Measurements from ENCODE around the gene STK32B. TPM values are rescaled to one million over a fixed set of nuclear protein-coding genes. Genes with fewer than 3 reads are reported as not detected.

The STK32B gene
- total and polyA plus RNA-seq, 2 of the 8 experiments (the other 6 are each of a cell fraction or from before 2014, with no cell fraction given): 2.3 to 2.5 TPM

- TF ChIP-seq CTCF (IDR thresholded peaks at IDR 0.05; ENCODE audit: control extremely low read depth in 1 of 3, insufficient read depth in 1 of 3, low read depth in 1 of 3, low read length in 3 of 3): no peak
- no peak for TF ChIP-seq POU5F1 (IDR thresholded peaks at IDR 0.05; ENCODE audit: low read depth, low read length)
- no peak for TF ChIP-seq SRF (IDR thresholded peaks at IDR 0.05; ENCODE audit: low read depth, low read length)
- no peak for TF ChIP-seq USF2 (IDR thresholded peaks at IDR 0.05; ENCODE audit: low read length)
- TF ChIP-seq HDAC2 (IDR thresholded peaks at IDR 0.05; ENCODE audit: borderline replicate concordance in 1 of 2, low read depth in 2 of 2, low read length in 2 of 2): no peak
- TF ChIP-seq NRF1 (IDR thresholded peaks at IDR 0.05; ENCODE audit: low read depth, low read length): no peak
Measured at GRCh38 chr4:5009796-5010195, 41.5 kb upstream of the STK32B start (continued).

Measured in H1 (cell line).